HepG2 (cell line): ENCODE measurements around the gene ATP8B1. TPM values are rescaled to one million over a fixed set of nuclear protein-coding genes. Genes with fewer than 3 reads are reported as not detected.
A peak's percentile ranks its signal among the peaks of the same experiment; 100 is the strongest.

Source experiments
- ATAC-seq: fragments of 200-7000 bp; cut with Tn5 transposase; 3 replicates; pipeline ENCODE4 v1.9.1; 2020; ENCODE audit warnings: mild to moderate bottlenecking, moderate library complexity
- BruUV-seq: library from RNA; stranded (reverse); fragments of 400-500 nt; replicated peaks from 2 replicates; lab custom pipeline; 2021; lab: Mats Ljungman, UMichigan
- CTCF ChIA-PET: fragments of 300-600 bp; formaldehyde crosslinking; extraction: SDS; loops from one replicate; lab custom pipeline; 2021; ENCODE audit warnings: low total read pairs, inconsistent platforms, low intra/inter-chr PET ratio; lab: Yijun Ruan, JAX
- POLR2A ChIA-PET: fragments of 350-600 bp; sonication (Branson Sonifier 250); formaldehyde crosslinking; loops from one replicate; lab custom pipeline; 2020; ENCODE audit warnings: antibody characterized with exemption, inconsistent platforms; lab: Yijun Ruan, JAX
- DNase-seq: peaks from one replicate; pipeline ENCODE4 v3.0.0-alpha.2; 2015; ENCODE audit warnings: low spot score
- FAIRE-seq: peaks from 3 replicates; lab custom pipeline; 2011; peaks lifted over from hg19 to GRCh38; lab: Jason Lieb, UNC
- H2AFZ ChIP-seq: one replicate; pipeline ENCODE4 v1.6.1; 2011; ENCODE audit warnings: low read length, inconsistent platforms
- H3K27ac ChIP-seq: fragments of 300-600 bp; 3 replicates; pipeline ENCODE4 v1.8.0; 2011; ENCODE audit warnings: mixed run types, mild to moderate bottlenecking, mixed read lengths, low read length, inconsistent platforms; ENCODE audit not compliant: insufficient read depth; ENCODE audit errors: extremely low read length
- H3K27me3 ChIP-seq, 2 experiments: fragments of 200-600 bp in 1 of 2; 2 replicates in 1 of 2; 3 replicates in 1 of 2; pipeline versions ENCODE4 v1.6.0 to v1.8.0; 2011; ENCODE audit warnings: low read length in 2 of 2, mild to moderate bottlenecking in 2 of 2, moderate library complexity in 2 of 2, inconsistent platforms in 1 of 2; ENCODE audit not compliant: insufficient read depth in 2 of 2, control insufficient read depth in 1 of 2
- H3K36me3 ChIP-seq, 2 experiments: fragments of 200-600 bp in 1 of 2; replicated peaks in 1 of 2; 2 replicates in 1 of 2; 3 replicates in 1 of 2; pipeline versions ENCODE4 v1.5.1 to v1.8.0; 2011; ENCODE audit warnings: low read length in 2 of 2, inconsistent platforms in 1 of 2; ENCODE audit not compliant: insufficient read depth in 2 of 2, control insufficient read depth in 1 of 2
- H3K4me1 ChIP-seq: 2 replicates; pipeline ENCODE4 v1.5.1; 2012; ENCODE audit warnings: low read length, inconsistent platforms; ENCODE audit not compliant: insufficient read depth
- H3K4me2 ChIP-seq: 2 replicates; pipeline ENCODE4 v1.6.0; 2011; ENCODE audit warnings: low read depth, low read length, inconsistent platforms
- H3K4me3 ChIP-seq, 3 experiments: fragments of 200-600 bp in 1 of 3; sonication (generic), shearing (Covaris generic) in 1 of 3; replicated peaks in 1 of 3; 2 replicates each; pipeline ENCODE4 v1.5.1; 2011 to 2016; ENCODE audit warnings: low read length in 3 of 3, inconsistent platforms in 2 of 3, low read depth in 2 of 3, mild to moderate bottlenecking in 2 of 3, control low read depth in 1 of 3, mixed read lengths in 1 of 3; ENCODE audit not compliant: insufficient read depth in 1 of 3
- H3K79me2 ChIP-seq: one replicate; pipeline ENCODE4 v1.6.1; 2011; ENCODE audit warnings: low read length, inconsistent platforms; ENCODE audit not compliant: insufficient read depth
- H3K9ac ChIP-seq: 2 replicates; pipeline ENCODE4 v1.6.0; 2011; ENCODE audit warnings: mild to moderate bottlenecking, low read depth, low read length, inconsistent platforms; ENCODE audit not compliant: insufficient read depth
- H3K9me3 ChIP-seq: 2 replicates; pipeline ENCODE4 v1.5.1; 2012; ENCODE audit warnings: mild to moderate bottlenecking, low read length
- H4K20me1 ChIP-seq: 2 replicates; pipeline ENCODE4 v1.6.0; 2011; ENCODE audit warnings: inconsistent platforms, mild to moderate bottlenecking, low read length, moderate library complexity; ENCODE audit not compliant: insufficient read depth
- AGO2 ChIP-seq: fragments of 200-400 bp; formaldehyde crosslinking; optimal IDR thresholded peaks from 2 replicates; pipeline ENCODE3; 2017; ENCODE audit warnings: mild to moderate bottlenecking, low read depth, low read length, moderate library complexity
- ETS1 ChIP-seq: sonication (generic); formaldehyde crosslinking; IDR thresholded peaks from 2 replicates; pipeline ENCODE4 v1.4.0; 2020; ENCODE audit warnings: missing genetic modification reagents
- GLI4 ChIP-seq: sonication (generic); formaldehyde crosslinking; IDR thresholded peaks from 2 replicates; pipeline ENCODE4 v1.5.1; 2020; ENCODE audit warnings: missing genetic modification reagents, mild to moderate bottlenecking, moderate library complexity, borderline replicate concordance
- MED13 ChIP-seq: sonication (generic); formaldehyde crosslinking; IDR thresholded peaks from 2 replicates; pipeline ENCODE4 v1.5.0; 2020; ENCODE audit warnings: missing genetic modification reagents
- NR2F6 ChIP-seq, 2 experiments: IDR thresholded peaks; 2 replicates each; pipeline ENCODE4 v1.6.1; 2016; ENCODE audit warnings: antibody characterized with exemption in 1 of 2, mild to moderate bottlenecking in 1 of 2
- REPIN1 ChIP-seq: sonication (generic); formaldehyde crosslinking; IDR thresholded peaks from 2 replicates; pipeline ENCODE4 v1.8.0; 2022; ENCODE audit warnings: missing genetic modification reagents, low read depth, mild to moderate bottlenecking, borderline replicate concordance
- RXRA ChIP-seq: sonication (generic); formaldehyde crosslinking; IDR thresholded peaks from 2 replicates; pipeline ENCODE4 v1.5.1; 2020; ENCODE audit warnings: missing genetic modification reagents
- SAFB2 ChIP-seq: sonication (generic); formaldehyde crosslinking; IDR thresholded peaks from 2 replicates; pipeline ENCODE4 v1.5.1; 2020; ENCODE audit warnings: missing genetic modification reagents, low read depth, mild to moderate bottlenecking, borderline replicate concordance
- STAT5B ChIP-seq: sonication (generic); formaldehyde crosslinking; IDR thresholded peaks from 2 replicates; pipeline ENCODE4 v1.4.0; 2020; ENCODE audit warnings: missing genetic modification reagents
- XBP1 ChIP-seq: sonication (generic); formaldehyde crosslinking; IDR thresholded peaks from 2 replicates; pipeline ENCODE4 v1.5.0; 2020; ENCODE audit warnings: missing genetic modification reagents
- ZFP37 ChIP-seq: sonication (generic); formaldehyde crosslinking; IDR thresholded peaks from 2 replicates; pipeline ENCODE4 v1.4.0; 2020; ENCODE audit warnings: missing genetic modification reagents, borderline replicate concordance
- ZNF543 ChIP-seq: sonication (generic); formaldehyde crosslinking; IDR thresholded peaks from 2 replicates; pipeline ENCODE4 v1.4.0; 2020; ENCODE audit warnings: mild to moderate bottlenecking, missing genetic modification reagents
- ZNF619 ChIP-seq: sonication (generic); formaldehyde crosslinking; IDR thresholded peaks from 2 replicates; pipeline ENCODE4 v1.4.0; 2020; ENCODE audit warnings: mild to moderate bottlenecking, missing genetic modification reagents
- WGBS: methylation state at CpG from one replicate; pipeline ENCODE4 v1.1.6; 2017; ENCODE audit warnings: low lambda C conversion rate; 5-methylcytosine and 5-hydroxymethylcytosine counted together
- in situ Hi-C: cut with HindIII; loops from 2 replicates; pipeline ENCODE4 v1.10.0; 2017; ENCODE audit warnings: low pct_unique_long_range_greater_than_20kb; ENCODE audit not compliant: extremely low pct_ligation_motif_present
- intact Hi-C: fragments of 100-400 bp; cut with micrococcal nuclease; formaldehyde crosslinking; loops from one replicate; pipeline ENCODE4 v1.10.0; 2022; ENCODE audit not compliant: unreplicated experiment
- polyA plus RNA-seq, 8 experiments: library from polyadenylated mRNA; depleted of rRNA in 3 of 8; stranded (reverse) in 7 of 8; unstranded in 1 of 8; fragments of >200 nt; fragmentation: Illumina TruSeq in 4 of 8; extraction: Trizol in 4 of 8; gene quantifications; 2 replicates each; pipeline versions ENCODE4 v1.2.1 to v1.2.3, GENCODE V29; 2011 to 2016; ENCODE audit warnings: low read depth in 4 of 8, missing spikeins in 1 of 8, mixed read lengths in 1 of 8; ENCODE audit not compliant: insufficient read depth in 1 of 8
- total RNA-seq, 5 experiments: library from RNA; depleted of rRNA; stranded (reverse); fragments of >200 nt; fragmentation: Illumina TruSeq; extraction: Trizol; gene quantifications; 2 replicates each; pipeline ENCODE4 v1.2.3, GENCODE V29; 2016; ENCODE audit warnings: low read depth in 1 of 5
- TF ChIP-seq, protein P1 (sequence below), 2 experiments: fragments of 450-650 bp in 1 of 2; sonication (generic) in 1 of 2; formaldehyde crosslinking; IDR thresholded peaks; 2 replicates each; pipeline versions ENCODE4 v1.5.0 to v1.8.0; 2020 to 2022; ENCODE audit warnings: mild to moderate bottlenecking in 1 of 2, missing genetic modification reagents in 1 of 2
- TF ChIP-seq, protein P2 (sequence below): sonication (generic); formaldehyde crosslinking; IDR thresholded peaks from 2 replicates; pipeline ENCODE4 v1.5.0; 2020; ENCODE audit warnings: missing genetic modification reagents, mild to moderate bottlenecking, borderline replicate concordance
- TF ChIP-seq, protein P3 (sequence below): sonication (generic); formaldehyde crosslinking; IDR thresholded peaks from 2 replicates; pipeline ENCODE4 v1.5.1; 2020; ENCODE audit warnings: missing genetic modification reagents, mild to moderate bottlenecking, borderline replicate concordance

Gene ATP8B1
- total and polyA plus RNA-seq, 2 of the 13 experiments (the other 11 are each of a cell fraction or from before 2014, with no cell fraction given): 2.8 to 4.0 TPM

- TF ChIP-seq, protein P1, sequence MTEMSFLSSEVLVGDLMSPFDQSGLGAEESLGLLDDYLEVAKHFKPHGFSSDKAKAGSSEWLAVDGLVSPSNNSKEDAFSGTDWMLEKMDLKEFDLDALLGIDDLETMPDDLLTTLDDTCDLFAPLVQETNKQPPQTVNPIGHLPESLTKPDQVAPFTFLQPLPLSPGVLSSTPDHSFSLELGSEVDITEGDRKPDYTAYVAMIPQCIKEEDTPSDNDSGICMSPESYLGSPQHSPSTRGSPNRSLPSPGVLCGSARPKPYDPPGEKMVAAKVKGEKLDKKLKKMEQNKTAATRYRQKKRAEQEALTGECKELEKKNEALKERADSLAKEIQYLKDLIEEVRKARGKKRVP (CRISPR knock-in tag; IDR thresholded peaks at IDR 0.05): 0 out of 4 replicates have a peak, but pooled peaks of 1 of the 2 experiments have one; percentile 6
- no peak for TF ChIP-seq SAFB2 (CRISPR knock-in tag)
- TF ChIP-seq REPIN1 (CRISPR knock-in tag): 0 out of 2 replicates have a peak, but pooled peaks have one; percentile 19
- TF ChIP-seq RXRA: no peak
- TF ChIP-seq, protein P2, sequence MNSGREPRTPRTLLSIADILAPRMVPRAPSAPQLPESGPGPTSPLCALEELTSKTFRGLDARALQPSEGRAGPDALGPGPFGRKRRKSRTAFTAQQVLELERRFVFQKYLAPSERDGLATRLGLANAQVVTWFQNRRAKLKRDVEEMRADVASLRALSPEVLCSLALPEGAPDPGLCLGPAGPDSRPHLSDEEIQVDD: no peak
- 0 out of 2 replicates have a peak, but pooled peaks have one; percentile 25 for TF ChIP-seq GLI4 (CRISPR knock-in tag)
- no peak for TF ChIP-seq ZFP37 (CRISPR knock-in tag)
- no peak for TF ChIP-seq XBP1 (CRISPR knock-in tag)
Observed at GRCh38 chr18:57747809-57748680, 55.1 kb downstream of the ATP8B1 start (continued).

DNA sequence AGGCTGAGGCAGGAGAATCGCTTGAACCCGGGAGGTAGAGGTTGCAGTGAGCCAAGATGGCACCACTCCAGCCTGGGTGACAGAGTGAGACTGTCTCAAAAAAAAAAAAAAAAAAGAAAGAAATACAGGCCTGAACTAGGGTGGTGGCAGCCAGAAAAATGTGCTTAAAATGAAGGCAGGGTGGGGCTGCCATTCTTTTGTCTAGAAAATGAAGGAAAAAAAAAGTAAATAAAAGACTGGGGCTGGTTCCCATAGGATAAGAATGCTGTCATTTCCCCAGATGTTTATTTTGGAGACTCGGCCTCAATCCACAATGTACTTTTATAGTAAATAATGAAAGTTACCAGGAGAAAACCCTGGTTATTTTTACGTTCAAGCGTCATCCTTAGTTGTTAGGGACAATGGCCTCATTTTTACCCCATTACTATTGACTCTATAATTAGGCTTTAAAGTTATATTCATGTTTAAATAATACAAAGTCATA is 58.9 kb downstream of the ATP8B1 start:
- H3K4me3 ChIP-seq: no peak overlapping the region
- no peak overlapping the region for H2AFZ ChIP-seq
- no peaks in the 10 kb centered on the region for H3K36me3 ChIP-seq
- H3K9me3 ChIP-seq: 0 out of 2 replicates have a peak, but pooled peaks cover 5% of the 10 kb centered on the region
- H3K4me2 ChIP-seq: no peak overlapping the region
- BruUV-seq: no TSS peak
- POLR2A ChIA-PET: no interaction called here
- ATAC-seq: no peak
- H3K27ac ChIP-seq: no peak overlapping the region
- H3K9ac ChIP-seq: no peak overlapping the region
- no peaks in the 10 kb centered on the region for H4K20me1 ChIP-seq
- H3K4me1 ChIP-seq: peaks cover 37% of the 10 kb centered on the region
- intact Hi-C loops (no loop called here), in situ Hi-C loops (no loop called here)
- 89% methylated on average over 5 of the region's 5 CpGs for WGBS
- no peaks in the 10 kb centered on the region for H3K27me3 ChIP-seq
- no peaks in the 10 kb centered on the region for H3K79me2 ChIP-seq
- no peak for FAIRE-seq
- CTCF ChIA-PET: no interaction called here
- DNase-seq: no peak
- TF ChIP-seq ZNF619: no peak
- no peak for TF ChIP-seq MED13
- TF ChIP-seq ZNF543 (CRISPR knock-in tag): no peak
- TF ChIP-seq NR2F6 (IDR thresholded peaks at IDR 0.05): no peak
- TF ChIP-seq NR2F6 (CRISPR knock-in tag; IDR thresholded peaks at IDR 0.05): no peak
- TF ChIP-seq, protein P3, sequence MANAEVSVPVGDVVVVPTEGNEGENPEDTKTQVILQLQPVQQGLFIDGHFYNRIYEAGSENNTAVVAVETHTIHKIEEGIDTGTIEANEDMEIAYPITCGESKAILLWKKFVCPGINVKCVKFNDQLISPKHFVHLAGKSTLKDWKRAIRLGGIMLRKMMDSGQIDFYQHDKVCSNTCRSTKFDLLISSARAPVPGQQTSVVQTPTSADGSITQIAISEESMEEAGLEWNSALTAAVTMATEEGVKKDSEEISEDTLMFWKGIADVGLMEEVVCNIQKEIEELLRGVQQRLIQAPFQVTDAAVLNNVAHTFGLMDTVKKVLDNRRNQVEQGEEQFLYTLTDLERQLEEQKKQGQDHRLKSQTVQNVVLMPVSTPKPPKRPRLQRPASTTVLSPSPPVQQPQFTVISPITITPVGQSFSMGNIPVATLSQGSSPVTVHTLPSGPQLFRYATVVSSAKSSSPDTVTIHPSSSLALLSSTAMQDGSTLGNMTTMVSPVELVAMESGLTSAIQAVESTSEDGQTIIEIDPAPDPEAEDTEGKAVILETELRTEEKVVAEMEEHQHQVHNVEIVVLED (CRISPR knock-in tag): no peak
- no peak for TF ChIP-seq AGO2
- no peak for TF ChIP-seq STAT5B (CRISPR knock-in tag)
- TF ChIP-seq ETS1: no peak
